GM18861 (cell line): ENCODE measurements around the gene CABP1.
A peak's percentile ranks its signal among the peaks of the same experiment; 100 is the strongest.
"Not testable (repeated sequence)": the region's sequence is repeated elsewhere in the genome, so short reads cannot be mapped to it uniquely, and the experiment has no call there.

Source experiments
- ATAC-seq: cut with Tn5 transposase; IDR thresholded peaks from one replicate; pipeline ENCODE4 v1.9.1; 2021; ENCODE audit not compliant: unreplicated experiment

Gene CABP1

GRCh38 chr12:120663741-120664140 is 23.3 kb downstream of the CABP1 start:
- ATAC-seq, result no peak

- no peak for ATAC-seq
Observed at GRCh38 chr12:120666571-120667390, 26.4 kb downstream of the CABP1 start.

- ATAC-seq, result no peak
Observed at GRCh38 chr12:120668091-120668867, 27.9 kb downstream of the CABP1 start.

GRCh38 chr12:120668868-120669840 is 28.7 kb downstream of the CABP1 start:
- peak; percentile 43 for ATAC-seq

GRCh38 chr12:120670237-120670636 is 29.8 kb downstream of the CABP1 start:
- ATAC-seq, result not testable (repeated sequence)

GRCh38 chr12:120670667-120671066 is 30.2 kb downstream of the CABP1 start:
- ATAC-seq, result no peak

- ATAC-seq, result no peak
Observed at GRCh38 chr12:120674097-120674636, 33.7 kb downstream of the CABP1 start.

- peak; percentile 61 for ATAC-seq
Observed at GRCh38 chr12:120677765-120678473, 37.5 kb downstream of the CABP1 start.

GRCh38 chr12:120678572-120678971 is 38.1 kb downstream of the CABP1 start:
- ATAC-seq, result no peak

GRCh38 chr12:120680165-120680738 is 39.8 kb downstream of the CABP1 start:
- no peak for ATAC-seq

GRCh38 chr12:120684523-120684932 is 44.1 kb downstream of the CABP1 start:
- peak; percentile 0 for ATAC-seq

- no peak for ATAC-seq
Observed at GRCh38 chr12:120685522-120685921, 45.1 kb downstream of the CABP1 start.

GRCh38 chr12:120686151-120686689 is 45.8 kb downstream of the CABP1 start:
- peak; percentile 64 for ATAC-seq

- peak; percentile 41 for ATAC-seq
Observed at GRCh38 chr12:120686690-120687577, 46.5 kb downstream of the CABP1 start, which contains the start of gene MLEC. MLEC (plus strand) TSS chr12:120687149; CDS start chr12:120687297, 148 bp downstream.

- no peak for ATAC-seq
Observed at GRCh38 chr12:120687578-120688289, 47.3 kb downstream of the CABP1 start.

- no peak for ATAC-seq
Observed at GRCh38 chr12:120688527-120689071, 48.2 kb downstream of the CABP1 start.

- ATAC-seq, result no peak
Observed at GRCh38 chr12:120689397-120690082, 49.1 kb downstream of the CABP1 start.
